Panc1 (cell line): ENCODE data around the gene COL26A1.

Experiments
- POLR2AphosphoS5 ChIP-seq: IDR thresholded peaks from 2 replicates; pipeline ENCODE4 v1.6.1; 2012; ENCODE audit warnings: mild to moderate bottlenecking, low read depth, low read length, moderate library complexity
- SIN3A ChIP-seq: IDR thresholded peaks from 2 replicates; pipeline ENCODE4 v1.6.1; 2012; ENCODE audit warnings: low read depth, mild to moderate bottlenecking, low read length, moderate library complexity, borderline replicate concordance; ENCODE audit not compliant: insufficient read depth
- TCF7L2 ChIP-seq: IDR thresholded peaks from 2 replicates; pipeline ENCODE4 v1.6.1; 2011; ENCODE audit warnings: mild to moderate bottlenecking, low read depth, low read length, inconsistent platforms
- TF ChIP-seq, protein P1 (sequence below), 2 experiments: IDR thresholded peaks; 2 replicates each; pipeline ENCODE4 v1.6.1; 2011 to 2012; ENCODE audit warnings: low read depth in 2 of 2, control low read depth in 1 of 2, low read length in 1 of 2, mild to moderate bottlenecking in 1 of 2, moderate library complexity in 1 of 2; ENCODE audit not compliant: insufficient read depth in 1 of 2
- TF ChIP-seq, protein P2 (sequence below): fragments of 450-650 bp; IDR thresholded peaks from 2 replicates; pipeline ENCODE4 v1.5.1; 2017; ENCODE audit warnings: mild to moderate bottlenecking

DNA sequence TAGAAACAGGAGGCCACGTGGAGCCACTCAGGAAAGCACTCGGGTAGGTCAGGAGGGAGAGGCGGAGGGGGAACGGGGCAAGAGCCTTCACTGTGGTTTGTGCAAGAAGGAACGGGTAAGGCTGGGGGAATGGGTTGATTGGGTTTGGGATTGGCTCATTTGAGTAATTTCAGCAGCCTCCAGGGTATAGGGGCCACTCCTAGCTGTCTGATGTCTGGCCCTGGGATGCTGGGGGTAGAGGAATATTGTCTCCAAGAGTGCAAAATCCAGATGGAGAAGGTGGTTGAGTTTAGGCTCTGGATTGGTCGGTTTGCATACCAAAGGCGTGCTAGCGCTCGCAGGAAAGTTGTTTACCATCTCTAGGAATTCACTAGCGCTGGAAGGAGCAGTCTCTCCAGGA lies 219.2 kb downstream of the COL26A1 start:
- TF ChIP-seq, protein P1, sequence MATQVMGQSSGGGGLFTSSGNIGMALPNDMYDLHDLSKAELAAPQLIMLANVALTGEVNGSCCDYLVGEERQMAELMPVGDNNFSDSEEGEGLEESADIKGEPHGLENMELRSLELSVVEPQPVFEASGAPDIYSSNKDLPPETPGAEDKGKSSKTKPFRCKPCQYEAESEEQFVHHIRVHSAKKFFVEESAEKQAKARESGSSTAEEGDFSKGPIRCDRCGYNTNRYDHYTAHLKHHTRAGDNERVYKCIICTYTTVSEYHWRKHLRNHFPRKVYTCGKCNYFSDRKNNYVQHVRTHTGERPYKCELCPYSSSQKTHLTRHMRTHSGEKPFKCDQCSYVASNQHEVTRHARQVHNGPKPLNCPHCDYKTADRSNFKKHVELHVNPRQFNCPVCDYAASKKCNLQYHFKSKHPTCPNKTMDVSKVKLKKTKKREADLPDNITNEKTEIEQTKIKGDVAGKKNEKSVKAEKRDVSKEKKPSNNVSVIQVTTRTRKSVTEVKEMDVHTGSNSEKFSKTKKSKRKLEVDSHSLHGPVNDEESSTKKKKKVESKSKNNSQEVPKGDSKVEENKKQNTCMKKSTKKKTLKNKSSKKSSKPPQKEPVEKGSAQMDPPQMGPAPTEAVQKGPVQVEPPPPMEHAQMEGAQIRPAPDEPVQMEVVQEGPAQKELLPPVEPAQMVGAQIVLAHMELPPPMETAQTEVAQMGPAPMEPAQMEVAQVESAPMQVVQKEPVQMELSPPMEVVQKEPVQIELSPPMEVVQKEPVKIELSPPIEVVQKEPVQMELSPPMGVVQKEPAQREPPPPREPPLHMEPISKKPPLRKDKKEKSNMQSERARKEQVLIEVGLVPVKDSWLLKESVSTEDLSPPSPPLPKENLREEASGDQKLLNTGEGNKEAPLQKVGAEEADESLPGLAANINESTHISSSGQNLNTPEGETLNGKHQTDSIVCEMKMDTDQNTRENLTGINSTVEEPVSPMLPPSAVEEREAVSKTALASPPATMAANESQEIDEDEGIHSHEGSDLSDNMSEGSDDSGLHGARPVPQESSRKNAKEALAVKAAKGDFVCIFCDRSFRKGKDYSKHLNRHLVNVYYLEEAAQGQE (IDR thresholded peaks at IDR 0.05; ENCODE audit: insufficient read depth in 1 of 2, low read depth in 2 of 2, low read length in 1 of 2) = no peak
- TF ChIP-seq, protein P2, sequence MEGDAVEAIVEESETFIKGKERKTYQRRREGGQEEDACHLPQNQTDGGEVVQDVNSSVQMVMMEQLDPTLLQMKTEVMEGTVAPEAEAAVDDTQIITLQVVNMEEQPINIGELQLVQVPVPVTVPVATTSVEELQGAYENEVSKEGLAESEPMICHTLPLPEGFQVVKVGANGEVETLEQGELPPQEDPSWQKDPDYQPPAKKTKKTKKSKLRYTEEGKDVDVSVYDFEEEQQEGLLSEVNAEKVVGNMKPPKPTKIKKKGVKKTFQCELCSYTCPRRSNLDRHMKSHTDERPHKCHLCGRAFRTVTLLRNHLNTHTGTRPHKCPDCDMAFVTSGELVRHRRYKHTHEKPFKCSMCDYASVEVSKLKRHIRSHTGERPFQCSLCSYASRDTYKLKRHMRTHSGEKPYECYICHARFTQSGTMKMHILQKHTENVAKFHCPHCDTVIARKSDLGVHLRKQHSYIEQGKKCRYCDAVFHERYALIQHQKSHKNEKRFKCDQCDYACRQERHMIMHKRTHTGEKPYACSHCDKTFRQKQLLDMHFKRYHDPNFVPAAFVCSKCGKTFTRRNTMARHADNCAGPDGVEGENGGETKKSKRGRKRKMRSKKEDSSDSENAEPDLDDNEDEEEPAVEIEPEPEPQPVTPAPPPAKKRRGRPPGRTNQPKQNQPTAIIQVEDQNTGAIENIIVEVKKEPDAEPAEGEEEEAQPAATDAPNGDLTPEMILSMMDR = no peak
- TF ChIP-seq POLR2AphosphoS5 (no peak), SIN3A (no peak), TCF7L2 (no peak)
